ENCODE data around the gene IGSF9. TPM values are rescaled to one million over a fixed set of nuclear protein-coding genes. Genes with fewer than 3 reads are reported as not detected.
A peak's percentile ranks its signal among the peaks of the same experiment; 100 is the strongest.

IGSF9 gene
- total and polyA plus RNA-seq, 2 experiments from 2014 or later: 10.3 to 27.6 TPM

DNA sequence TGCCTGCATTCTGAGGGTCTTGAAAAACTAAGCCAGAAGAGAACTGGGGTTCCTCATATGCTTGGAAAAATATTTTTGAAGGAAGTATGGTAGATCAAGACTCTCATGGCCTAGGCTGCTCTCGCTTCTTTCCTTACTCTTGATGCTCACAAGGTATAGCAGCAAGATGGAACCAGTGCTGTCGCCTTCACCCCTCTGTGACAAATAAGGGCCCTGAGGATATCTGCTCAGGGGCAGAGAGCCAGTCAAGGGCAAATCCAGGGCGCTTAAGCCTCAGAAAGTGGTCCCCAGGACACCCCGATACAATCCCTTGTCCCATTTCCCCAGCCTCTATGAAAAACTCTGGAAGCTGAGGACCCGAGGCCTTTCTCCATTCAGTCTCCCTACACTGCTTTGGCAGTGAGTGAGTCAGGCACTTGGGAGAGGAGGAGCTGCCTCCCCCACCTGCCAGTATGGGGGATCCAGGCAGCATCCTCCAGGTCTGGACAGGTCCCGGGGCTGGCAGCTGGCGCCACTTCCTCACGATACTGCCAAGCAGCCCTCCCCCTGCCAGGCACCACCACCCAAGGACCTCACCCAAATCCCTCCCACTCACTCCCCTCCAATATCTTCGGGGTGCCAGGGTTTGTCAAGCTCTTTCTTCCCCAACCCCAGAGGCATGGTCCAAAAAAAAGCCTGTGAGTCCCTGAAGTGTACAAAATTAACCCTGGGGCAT, 1.3 kb downstream of the IGSF9 start:
- Histone ChIP-seq H3K4me2 (peak overlapping the region; percentile 81), H3K9me2 (ENCODE audit: insufficient read depth) (peaks cover 7% of the 10 kb centered on the region), H3F3A (replicated peaks; ENCODE audit: low read depth) (no peaks in the 10 kb centered on the region), H3K36me3 (ENCODE audit: insufficient read depth) (no peaks in the 10 kb centered on the region), H2AFZ (no peak overlapping the region), H3K4me3 (peak overlapping the region; percentile 66), H3K4me1 (ENCODE audit: insufficient read depth) (peaks cover 18% of the 10 kb centered on the region), H4K20me1 (replicated peaks; ENCODE audit: insufficient read depth) (peaks cover 4% of the 10 kb centered on the region; the same call in 1 of the 2 replicates), H3K79me2 (replicated peaks; ENCODE audit: insufficient read depth) (peaks cover 17% of the 10 kb centered on the region; the same call in 1 of the 2 replicates), H3K27ac (ENCODE audit: low read depth) (no peak overlapping the region), H3K27me3 (ENCODE audit: insufficient read depth) (no peaks in the 10 kb centered on the region)
- DNase-seq (ENCODE audit: low spot score) (no peak), ATAC-seq (no peak)
- TF ChIP-seq ZNF114 (CRISPR knock-in tag; IDR thresholded peaks at IDR 0.05): no peak
- TF ChIP-seq, protein P1, sequence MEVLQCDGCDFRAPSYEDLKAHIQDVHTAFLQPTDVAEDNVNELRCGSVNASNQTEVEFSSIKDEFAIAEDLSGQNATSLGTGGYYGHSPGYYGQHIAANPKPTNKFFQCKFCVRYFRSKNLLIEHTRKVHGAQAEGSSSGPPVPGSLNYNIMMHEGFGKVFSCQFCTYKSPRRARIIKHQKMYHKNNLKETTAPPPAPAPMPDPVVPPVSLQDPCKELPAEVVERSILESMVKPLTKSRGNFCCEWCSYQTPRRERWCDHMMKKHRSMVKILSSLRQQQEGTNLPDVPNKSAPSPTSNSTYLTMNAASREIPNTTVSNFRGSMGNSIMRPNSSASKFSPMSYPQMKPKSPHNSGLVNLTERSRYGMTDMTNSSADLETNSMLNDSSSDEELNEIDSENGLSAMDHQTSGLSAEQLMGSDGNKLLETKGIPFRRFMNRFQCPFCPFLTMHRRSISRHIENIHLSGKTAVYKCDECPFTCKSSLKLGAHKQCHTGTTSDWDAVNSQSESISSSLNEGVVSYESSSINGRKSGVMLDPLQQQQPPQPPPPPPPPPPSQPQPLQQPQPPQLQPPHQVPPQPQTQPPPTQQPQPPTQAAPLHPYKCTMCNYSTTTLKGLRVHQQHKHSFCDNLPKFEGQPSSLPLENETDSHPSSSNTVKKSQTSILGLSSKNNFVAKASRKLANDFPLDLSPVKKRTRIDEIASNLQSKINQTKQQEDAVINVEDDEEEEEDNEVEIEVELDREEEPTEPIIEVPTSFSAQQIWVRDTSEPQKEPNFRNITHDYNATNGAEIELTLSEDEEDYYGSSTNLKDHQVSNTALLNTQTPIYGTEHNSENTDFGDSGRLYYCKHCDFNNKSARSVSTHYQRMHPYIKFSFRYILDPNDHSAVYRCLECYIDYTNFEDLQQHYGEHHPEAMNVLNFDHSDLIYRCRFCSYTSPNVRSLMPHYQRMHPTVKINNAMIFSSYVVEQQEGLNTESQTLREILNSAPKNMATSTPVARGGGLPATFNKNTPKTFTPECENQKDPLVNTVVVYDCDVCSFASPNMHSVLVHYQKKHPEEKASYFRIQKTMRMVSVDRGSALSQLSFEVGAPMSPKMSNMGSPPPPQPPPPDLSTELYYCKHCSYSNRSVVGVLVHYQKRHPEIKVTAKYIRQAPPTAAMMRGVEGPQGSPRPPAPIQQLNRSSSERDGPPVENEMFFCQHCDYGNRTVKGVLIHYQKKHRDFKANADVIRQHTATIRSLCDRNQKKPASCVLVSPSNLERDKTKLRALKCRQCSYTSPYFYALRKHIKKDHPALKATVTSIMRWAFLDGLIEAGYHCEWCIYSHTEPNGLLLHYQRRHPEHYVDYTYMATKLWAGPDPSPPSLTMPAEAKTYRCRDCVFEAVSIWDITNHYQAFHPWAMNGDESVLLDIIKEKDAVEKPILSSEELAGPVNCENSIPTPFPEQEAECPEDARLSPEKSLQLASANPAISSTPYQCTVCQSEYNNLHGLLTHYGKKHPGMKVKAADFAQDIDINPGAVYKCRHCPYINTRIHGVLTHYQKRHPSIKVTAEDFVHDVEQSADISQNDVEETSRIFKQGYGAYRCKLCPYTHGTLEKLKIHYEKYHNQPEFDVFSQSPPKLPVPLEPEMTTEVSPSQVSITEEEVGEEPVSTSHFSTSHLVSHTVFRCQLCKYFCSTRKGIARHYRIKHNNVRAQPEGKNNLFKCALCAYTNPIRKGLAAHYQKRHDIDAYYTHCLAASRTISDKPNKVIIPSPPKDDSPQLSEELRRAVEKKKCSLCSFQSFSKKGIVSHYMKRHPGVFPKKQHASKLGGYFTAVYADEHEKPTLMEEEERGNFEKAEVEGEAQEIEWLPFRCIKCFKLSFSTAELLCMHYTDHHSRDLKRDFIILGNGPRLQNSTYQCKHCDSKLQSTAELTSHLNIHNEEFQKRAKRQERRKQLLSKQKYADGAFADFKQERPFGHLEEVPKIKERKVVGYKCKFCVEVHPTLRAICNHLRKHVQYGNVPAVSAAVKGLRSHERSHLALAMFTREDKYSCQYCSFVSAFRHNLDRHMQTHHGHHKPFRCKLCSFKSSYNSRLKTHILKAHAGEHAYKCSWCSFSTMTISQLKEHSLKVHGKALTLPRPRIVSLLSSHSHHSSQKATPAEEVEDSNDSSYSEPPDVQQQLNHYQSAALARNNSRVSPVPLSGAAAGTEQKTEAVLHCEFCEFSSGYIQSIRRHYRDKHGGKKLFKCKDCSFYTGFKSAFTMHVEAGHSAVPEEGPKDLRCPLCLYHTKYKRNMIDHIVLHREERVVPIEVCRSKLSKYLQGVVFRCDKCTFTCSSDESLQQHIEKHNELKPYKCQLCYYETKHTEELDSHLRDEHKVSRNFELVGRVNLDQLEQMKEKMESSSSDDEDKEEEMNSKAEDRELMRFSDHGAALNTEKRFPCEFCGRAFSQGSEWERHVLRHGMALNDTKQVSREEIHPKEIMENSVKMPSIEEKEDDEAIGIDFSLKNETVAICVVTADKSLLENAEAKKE (CRISPR knock-in tag; IDR thresholded peaks at IDR 0.05): no peak
- TF ChIP-seq CREB1 (CRISPR knock-in tag; IDR thresholded peaks at IDR 0.05; ENCODE audit: low read depth): no peak
- no peaks in the 10 kb centered on the region for H3K9me3 Mint-ChIP-seq
- H3K36me3 Mint-ChIP-seq (ENCODE audit: low read depth): peaks cover 21% of the 10 kb centered on the region
- peaks cover 16% of the 10 kb centered on the region for H3K27me3 Mint-ChIP-seq (ENCODE audit: insufficient read depth, low read depth, poor library complexity)
- peak overlapping the region; percentile 87 for H3K4me3 Mint-ChIP-seq
- H3K4me1 Mint-ChIP-seq: peaks cover 42% of the 10 kb centered on the region
- 0 out of 2 replicates have a peak overlapping the region, but pooled peaks have one; percentile 49 for H3K27ac Mint-ChIP-seq

DNA sequence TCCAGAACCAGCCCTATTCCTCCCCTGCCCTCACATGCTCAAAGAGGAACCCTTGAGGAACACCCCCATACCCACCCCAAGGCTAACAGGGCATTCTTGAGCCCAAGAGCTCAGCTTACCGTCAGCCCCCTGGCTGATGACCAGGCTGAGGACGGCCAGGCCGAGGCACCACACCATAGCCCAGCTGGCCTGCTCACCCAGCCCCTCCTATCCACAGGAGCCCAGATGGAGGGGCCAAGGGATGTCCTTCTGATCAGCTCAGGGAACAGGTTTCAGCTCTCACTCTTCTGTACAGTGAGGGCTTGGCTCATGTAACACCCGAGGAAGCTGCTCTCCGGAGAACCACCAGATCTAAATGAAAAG, 2.2 kb downstream of the IGSF9 start:
- Mint-ChIP-seq H3K27me3 (ENCODE audit: insufficient read depth, low read depth, poor library complexity) (peaks cover 17% of the 10 kb centered on the region), H3K4me3 (peak overlapping the region; percentile 4; the same call in 1 of the 3 replicates), H3K36me3 (ENCODE audit: low read depth) (peaks cover 21% of the 10 kb centered on the region), H3K27ac (0 out of 2 replicates have a peak overlapping the region, but pooled peaks have one; percentile 49), H3K4me1 (peaks cover 44% of the 10 kb centered on the region), H3K9me3 (no peaks in the 10 kb centered on the region)
- Histone ChIP-seq H3F3A (replicated peaks; ENCODE audit: low read depth) (no peaks in the 10 kb centered on the region), H2AFZ (no peak overlapping the region), H3K9me2 (ENCODE audit: insufficient read depth) (peaks cover 7% of the 10 kb centered on the region), H3K4me1 (ENCODE audit: insufficient read depth) (peaks cover 22% of the 10 kb centered on the region), H3K36me3 (ENCODE audit: insufficient read depth) (no peaks in the 10 kb centered on the region), H3K79me2 (replicated peaks; ENCODE audit: insufficient read depth) (peaks cover 17% of the 10 kb centered on the region; the same call in 1 of the 2 replicates), H3K27me3 (ENCODE audit: insufficient read depth) (no peaks in the 10 kb centered on the region), H3K27ac (ENCODE audit: low read depth) (no peak overlapping the region), H3K4me2 (no peak overlapping the region), H3K4me3 (no peak overlapping the region), H4K20me1 (replicated peaks; ENCODE audit: insufficient read depth) (peaks cover 4% of the 10 kb centered on the region; the same call in 1 of the 2 replicates)
- ATAC-seq: no peak
- no peak for DNase-seq (ENCODE audit: low spot score)
- TF ChIP-seq EZH2phosphoT487 (IDR thresholded peaks at IDR 0.05; ENCODE audit: unreplicated experiment) (no peak), ZNF114 (CRISPR knock-in tag; IDR thresholded peaks at IDR 0.05) (no peak), STAT1 (IDR thresholded peaks at IDR 0.05; ENCODE audit: unreplicated experiment) (no peak), CREB1 (CRISPR knock-in tag; IDR thresholded peaks at IDR 0.05; ENCODE audit: low read depth) (no peak)
